Fibroblast of pulmonary artery (primary cell): ENCODE data around the gene ALDH9A1.
"Not testable (repeated sequence)": the region's sequence is repeated elsewhere in the genome, so short reads cannot be mapped to it uniquely, and the experiment has no call there.

ENCODE experiments used
- DNase-seq: peaks from one replicate; pipeline ENCODE4 v3.0.0-alpha.2; 2010; ENCODE audit warnings: low read depth
- H3K4me3 ChIP-seq: replicated peaks from 2 replicates; pipeline ENCODE4 v1.5.1; 2011; ENCODE audit warnings: low read depth, mild to moderate bottlenecking, control low read depth, low read length, moderate library complexity
- TF ChIP-seq, protein P1 (sequence below): IDR thresholded peaks from 2 replicates; pipeline ENCODE4 v1.5.1; 2011; ENCODE audit warnings: mild to moderate bottlenecking, control low read depth, low read length, inconsistent platforms; ENCODE audit errors: missing control alignments

ALDH9A1 gene

DNA sequence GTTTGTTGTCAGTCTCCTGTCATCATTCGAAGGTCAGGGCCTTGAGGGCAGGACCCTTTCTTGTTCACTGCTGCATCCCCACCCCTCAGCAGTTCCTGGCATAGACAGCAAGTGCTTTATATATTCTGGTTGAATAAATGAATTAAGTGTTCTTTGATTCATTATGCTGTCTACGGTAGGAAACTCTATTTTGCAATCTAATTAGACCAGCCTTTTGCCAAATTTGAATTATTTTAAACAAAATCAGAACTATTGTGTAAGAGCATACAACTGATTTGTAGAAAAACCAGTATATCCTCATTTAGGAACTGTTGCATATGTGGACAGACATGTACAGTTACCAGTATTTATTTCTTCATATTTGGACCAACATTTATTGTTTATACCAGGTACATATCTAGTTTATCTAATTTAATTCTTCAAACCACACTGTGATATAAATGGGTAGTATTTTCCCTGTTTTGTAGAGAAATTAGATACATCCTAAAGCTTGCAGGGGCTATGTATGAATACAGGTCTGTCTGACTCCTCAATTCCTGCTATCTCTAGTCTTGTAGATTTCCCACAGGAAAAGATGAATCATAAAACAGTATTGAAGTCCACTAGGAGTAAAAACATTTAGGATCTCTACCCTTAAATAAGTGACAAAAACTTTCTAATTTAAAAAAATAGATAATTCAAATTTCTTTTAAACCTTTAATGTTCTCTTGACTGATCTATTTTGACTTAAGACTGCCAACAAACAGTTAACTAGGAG is 57.0 kb downstream of the ALDH9A1 start:
- TF ChIP-seq, protein P1, sequence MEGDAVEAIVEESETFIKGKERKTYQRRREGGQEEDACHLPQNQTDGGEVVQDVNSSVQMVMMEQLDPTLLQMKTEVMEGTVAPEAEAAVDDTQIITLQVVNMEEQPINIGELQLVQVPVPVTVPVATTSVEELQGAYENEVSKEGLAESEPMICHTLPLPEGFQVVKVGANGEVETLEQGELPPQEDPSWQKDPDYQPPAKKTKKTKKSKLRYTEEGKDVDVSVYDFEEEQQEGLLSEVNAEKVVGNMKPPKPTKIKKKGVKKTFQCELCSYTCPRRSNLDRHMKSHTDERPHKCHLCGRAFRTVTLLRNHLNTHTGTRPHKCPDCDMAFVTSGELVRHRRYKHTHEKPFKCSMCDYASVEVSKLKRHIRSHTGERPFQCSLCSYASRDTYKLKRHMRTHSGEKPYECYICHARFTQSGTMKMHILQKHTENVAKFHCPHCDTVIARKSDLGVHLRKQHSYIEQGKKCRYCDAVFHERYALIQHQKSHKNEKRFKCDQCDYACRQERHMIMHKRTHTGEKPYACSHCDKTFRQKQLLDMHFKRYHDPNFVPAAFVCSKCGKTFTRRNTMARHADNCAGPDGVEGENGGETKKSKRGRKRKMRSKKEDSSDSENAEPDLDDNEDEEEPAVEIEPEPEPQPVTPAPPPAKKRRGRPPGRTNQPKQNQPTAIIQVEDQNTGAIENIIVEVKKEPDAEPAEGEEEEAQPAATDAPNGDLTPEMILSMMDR = no peak
- no peak for DNase-seq
- H3K4me3 ChIP-seq = no peak overlapping the region

DNA sequence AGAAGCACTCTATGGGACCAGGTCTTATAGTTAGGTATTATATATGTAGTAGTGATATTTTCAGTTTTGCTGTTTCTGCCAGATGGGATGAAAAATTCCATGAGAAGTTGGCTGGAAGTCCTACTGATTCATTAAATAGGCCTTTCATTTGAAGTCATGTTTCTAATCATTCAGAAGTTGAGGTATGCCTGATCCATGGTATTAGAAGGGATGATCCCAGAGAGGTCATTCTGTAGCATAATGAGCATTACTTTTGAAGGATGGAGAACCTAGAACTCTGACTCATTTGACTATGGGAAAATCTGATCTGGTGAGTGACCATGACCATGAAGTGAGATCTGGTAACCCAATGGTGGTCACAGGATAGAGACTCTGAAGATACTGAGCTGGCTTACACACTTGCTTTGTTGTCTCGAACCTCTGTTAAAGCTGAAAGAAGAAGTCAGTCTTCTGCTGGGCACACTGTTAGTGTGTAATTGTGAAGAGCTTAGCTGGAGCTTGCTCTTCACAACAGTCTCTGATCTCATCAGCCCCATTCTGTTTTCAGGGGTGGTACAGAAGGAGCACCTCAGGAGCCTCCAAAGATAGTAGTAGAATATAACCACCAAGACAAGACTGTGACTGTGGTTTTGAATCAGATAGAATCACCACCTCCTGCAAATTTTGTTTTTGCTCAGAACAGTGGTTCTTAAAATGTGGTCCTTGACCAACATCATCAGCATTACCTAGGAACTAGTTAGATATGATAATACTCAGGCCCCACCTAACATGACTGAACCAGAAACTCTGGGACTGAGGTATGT is 58.3 kb downstream of the ALDH9A1 start:
- TF ChIP-seq, protein P1 = no peak
- peak; percentile 14 for DNase-seq
- no peak overlapping the region for H3K4me3 ChIP-seq

DNA sequence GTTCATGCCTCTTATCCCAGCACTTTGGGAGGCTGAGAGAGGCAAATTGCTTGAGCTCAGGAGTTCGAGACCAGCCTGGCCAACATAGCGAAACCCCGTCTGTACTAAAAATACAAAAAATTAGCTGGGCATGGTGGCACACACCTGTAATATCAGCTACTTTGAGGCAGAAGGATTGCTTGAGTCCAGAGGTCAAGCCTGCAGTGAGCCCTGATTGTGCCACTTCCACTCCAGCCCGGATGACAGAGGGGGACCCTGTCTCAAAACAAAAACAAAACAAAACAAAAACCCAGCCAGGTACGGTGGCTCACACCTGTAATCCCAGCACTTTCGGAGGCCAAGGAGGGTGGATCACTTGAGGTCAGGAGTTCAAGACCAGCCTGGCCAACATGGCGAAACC is 60.2 kb downstream of the ALDH9A1 start:
- not testable (repeated sequence) for H3K4me3 ChIP-seq, DNase-seq

DNA sequence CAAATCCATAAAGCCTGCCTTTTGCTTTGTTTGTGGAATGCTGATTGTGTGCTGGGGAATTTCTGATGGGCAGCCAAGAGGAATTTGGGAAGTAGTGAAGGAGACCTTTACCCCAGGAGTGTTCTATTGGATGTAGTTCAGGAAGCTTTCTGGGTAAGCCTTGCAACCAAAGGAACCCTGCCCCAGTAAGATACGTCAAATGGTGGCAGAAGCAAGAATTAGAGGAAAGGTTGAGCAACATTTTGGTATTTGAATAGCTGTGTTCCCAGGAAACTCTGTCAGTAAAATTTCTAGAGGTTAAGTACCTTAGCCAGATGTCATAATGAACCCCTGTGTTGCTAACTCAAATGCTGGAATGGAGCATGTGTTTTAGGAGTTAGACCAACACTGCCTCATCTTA is 60.9 kb downstream of the ALDH9A1 start:
- no peak overlapping the region for H3K4me3 ChIP-seq
- TF ChIP-seq, protein P1 = no peak
- peak; percentile 97 for DNase-seq

DNA sequence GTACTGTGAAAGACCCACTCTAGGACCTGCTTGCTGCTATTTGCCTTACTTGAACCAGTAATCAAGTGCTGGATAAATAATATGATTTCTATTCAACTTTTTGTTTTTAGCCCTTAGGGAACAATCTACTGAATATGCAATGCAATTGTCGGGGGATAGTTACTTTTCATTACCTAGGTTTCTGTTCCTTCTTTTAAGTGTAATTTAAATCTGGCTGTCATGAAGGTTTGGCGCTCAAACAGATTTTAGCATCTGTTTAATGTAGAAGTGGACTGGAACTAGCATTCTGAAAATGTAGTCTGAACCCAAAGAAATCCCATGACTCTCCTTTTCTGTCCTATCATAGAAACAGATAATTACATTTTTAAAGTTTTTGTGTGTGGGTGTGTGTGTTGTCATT is 62.5 kb downstream of the ALDH9A1 start:
- no peak for DNase-seq
- no peak overlapping the region for H3K4me3 ChIP-seq
- TF ChIP-seq, protein P1 = no peak

DNA sequence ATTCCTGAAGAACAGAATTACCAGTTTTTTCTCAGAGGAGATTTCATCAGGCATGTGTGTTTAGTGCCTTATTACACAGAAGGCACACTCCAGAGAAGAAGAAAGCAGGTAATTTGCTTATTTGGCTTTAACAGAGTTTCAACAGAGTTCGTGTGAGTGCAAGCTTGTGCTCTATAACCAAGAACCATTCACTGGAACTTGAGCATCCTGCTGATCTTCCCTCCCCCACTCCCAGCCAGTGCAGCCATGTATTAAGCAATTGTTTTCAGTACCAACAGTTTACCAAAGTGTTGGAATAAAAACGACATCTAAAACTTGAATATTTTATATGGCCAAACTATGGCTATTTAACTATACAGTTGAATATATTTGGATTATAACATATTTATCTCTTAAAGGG is 63.0 kb downstream of the ALDH9A1 start:
- TF ChIP-seq, protein P1 = no peak
- DNase-seq = peak; percentile 31
- H3K4me3 ChIP-seq = no peak overlapping the region

DNA sequence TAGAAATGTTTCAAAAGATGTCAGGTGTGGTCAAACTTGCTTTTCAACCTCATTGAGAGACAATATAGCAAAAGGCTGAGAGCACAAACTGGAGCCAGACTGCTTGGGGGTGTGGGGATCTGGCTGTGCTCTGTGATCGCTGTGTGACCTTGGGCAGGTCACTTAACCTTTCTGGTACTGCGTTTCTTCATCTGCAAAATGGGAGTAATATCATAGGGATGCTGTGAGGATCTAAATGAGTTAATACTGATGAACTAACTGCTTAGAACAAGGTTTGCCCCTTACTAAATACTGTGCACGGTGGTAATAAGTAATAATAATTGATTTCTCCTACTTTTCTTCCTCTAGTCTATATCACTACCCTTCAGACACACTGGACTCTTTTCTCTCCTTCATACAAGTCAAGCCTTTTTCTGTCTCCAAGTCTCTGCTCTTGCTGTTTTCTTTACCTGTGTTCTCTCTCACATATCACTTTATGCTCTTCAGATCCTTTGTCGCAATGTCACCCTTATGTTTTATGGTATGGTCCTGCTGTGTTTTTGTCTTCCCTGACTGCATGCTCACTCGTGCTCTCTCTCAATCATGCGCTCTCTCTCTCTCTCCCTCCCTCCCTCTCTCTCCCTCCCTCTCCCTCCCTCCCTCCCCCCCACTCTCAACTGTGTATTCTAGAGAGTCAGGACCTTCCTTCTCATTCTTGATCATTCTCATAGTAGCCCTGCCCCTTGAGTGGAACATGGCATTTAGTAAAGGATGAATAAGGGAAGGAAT is 64.0 kb downstream of the ALDH9A1 start:
- TF ChIP-seq, protein P1 = no peak
- DNase-seq = no peak

More for the DNA sequence above, 64.0 kb downstream of the ALDH9A1 start:
- H3K4me3 ChIP-seq = peak overlapping the region; percentile 20
